Measurements from ENCODE around the gene GLB1L3.
"Not testable (repeated sequence)": the region's sequence is repeated elsewhere in the genome, so short reads cannot be mapped to it uniquely, and the experiment has no call there.

The GLB1L3 gene

DNA sequence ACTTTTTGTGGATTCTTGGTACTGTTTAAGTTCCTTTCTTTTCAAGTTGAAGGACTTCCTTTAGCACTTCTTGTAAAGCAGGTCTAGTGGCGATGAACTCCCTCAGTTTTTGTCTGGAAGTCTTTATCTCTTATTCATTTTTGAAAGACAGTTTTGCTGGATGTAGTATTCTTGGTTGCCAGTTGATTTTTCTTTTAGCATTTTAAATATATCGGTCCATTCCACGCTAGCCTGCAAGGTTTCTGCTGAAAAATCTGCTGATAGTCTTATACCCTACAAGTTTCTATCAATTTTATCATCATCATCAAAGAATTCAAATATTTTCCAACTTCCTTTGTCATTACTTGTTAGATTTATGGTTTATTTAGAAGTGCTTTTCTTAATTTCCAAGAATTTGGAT, 40.9 kb downstream of the GLB1L3 start:
- DNase-seq = no peak

DNA sequence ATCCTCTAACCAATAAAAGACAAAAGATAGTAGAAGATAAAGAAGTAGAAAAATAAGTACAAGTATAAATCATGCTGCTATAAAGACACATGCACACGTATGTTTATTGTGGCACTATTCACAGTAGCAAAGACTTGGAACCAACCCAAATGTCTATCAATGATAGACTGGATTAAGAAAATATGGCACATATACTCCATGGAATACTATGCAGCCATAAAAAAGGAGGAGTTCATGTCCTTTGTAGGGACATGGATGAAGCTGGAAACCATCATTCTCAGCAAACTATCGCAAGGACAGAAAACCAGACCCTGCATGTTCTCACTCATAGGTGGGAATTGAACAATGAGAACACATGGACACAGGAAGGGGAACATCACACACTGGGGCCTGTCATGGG, 45.2 kb downstream of the GLB1L3 start:
- not testable (repeated sequence) for DNase-seq

DNA sequence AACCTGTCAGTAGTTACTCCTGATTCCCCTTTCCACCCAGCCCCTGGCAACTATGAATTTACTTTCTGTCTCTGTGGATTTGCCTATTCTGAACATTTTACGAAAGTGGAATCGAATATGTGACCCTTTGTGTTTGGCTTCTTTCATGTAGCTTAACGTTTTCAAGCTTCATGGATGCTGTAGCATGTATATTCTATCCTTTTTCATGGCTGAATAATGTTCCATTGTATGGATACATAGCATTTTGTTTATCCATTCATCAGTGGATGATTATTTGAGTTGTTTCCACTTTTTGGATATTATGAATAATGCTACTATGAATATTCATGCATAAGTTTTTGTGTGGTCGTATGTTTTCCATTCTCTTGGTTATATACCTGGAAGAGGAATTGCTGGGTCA, 46.4 kb downstream of the GLB1L3 start:
- no peak for DNase-seq

DNA sequence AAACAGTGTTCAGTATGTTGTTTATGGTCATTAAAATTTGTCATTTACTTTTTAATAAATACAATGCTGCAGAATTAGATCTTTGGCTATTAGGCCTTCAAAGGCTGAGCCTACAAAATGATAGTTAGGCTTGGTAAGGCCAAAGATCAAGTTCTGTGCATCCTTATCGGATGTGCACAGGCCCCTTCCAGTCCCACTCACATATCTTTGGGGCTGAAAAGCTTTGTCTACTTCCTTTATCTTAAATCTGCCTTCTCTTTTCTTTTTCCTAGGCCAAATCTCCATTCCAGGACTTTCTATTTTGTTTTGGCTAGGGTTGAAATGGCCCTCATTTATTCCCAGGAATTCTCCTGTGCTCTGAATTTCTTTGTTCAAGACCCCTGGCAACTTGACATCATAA, 52.3 kb downstream of the GLB1L3 start:
- no peak for DNase-seq

DNA sequence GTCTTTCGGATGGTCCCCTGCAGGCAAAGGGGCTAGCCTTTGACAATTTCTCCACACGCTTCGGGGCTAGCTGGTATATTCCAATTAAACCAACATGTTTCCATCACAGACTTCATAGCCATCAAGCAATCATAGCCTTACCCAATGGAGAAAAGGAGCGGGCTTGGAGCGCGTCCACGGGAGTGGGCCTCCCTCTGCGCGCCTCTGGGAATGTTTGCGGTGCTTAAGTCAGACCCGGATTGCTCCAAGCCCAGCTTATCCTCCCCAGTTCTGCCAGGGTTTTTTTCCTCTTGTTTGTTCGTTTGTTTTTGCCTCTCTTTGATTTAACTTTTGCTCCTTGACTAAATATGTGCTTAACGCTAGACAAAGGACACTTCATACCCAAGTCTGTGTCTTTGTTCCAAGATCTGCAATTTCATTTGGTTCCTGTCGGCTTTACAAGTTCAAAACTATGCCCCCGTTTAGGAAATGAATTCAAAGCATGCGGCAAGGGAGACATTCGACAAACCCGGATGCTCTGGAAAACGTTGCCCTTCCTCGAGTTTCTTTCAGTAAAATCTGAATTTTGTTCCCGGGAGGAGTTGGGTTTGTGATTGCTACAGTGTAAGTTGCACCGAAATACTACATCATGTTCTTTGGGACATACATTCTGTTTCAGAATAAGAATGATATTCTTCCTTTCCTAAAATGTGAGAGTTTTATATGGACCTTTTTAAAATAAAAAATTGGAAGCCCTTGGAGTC, 54.6 kb downstream of the GLB1L3 start:
- DNase-seq = no peak

DNA sequence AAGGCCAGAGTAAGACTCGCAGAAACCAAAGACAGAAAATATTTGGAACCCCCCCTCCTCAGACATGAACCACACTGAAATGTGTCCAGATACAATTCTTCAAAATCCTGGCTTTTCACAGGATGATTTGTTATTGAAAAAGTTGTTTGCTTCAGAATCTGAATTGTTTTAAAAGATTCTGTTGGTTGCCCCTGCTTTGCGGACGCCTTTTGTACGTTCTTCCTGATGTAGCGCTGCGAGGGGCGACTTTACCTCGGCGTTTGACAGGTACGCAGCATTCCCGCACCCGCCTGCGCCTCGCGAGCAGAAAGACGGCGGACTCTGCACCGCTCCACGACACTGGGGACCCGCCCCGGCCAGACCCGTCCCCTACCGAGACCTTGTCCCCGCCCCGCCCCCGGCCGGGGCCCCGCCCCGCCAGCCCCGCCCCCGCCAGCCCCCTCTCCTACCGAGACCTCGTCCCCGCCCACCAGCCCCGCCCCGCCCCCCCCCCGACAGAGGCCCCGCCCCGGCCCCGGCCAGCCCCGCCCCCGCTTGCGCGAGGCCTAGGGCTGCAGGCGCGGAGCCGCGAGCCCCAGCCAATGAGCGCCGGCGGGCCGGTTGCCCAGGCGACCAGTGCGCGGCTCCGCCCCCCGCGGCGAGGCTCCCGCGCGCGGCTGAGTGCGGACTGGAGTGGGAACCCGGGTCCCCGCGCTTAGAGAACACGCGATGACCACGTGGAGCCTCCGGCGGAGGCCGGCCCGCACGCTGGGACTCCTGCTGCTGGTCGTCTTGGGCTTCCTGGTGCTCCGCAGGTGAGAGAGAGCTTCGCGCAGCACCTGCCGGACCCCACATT, 55.4 kb downstream of the GLB1L3 start, which contains the start of gene GLB1L2:
GLB1L2 (plus strand) TSS at position 635 of the 835 bp plus-strand sequence; CDS start at position 709, 74 bp downstream.
- DNase-seq = peak; percentile 90

DNA sequence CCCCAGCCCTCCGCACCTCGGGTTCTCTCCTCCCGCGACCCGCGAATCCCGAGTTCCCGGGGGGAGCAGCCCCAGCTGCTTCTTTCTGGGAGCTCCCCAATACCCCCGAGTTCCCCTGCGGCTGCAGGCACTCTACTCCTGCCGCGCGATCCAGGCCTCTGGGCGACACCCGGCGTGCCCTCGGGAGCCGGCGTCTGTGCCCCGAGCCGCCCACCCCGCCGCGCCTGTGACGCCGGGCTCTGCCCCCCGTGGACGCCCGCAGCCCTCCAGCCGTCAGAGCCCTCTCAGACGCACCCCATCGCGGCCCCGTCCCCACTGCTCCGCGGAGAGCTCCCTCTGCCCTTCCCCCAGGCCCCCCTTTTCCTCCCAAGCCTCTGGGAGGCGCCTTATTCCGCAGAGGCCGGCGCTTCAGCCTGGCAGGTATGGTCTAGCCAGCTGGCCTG, 56.0 kb downstream of the GLB1L3 start:
- no peak for DNase-seq

DNA sequence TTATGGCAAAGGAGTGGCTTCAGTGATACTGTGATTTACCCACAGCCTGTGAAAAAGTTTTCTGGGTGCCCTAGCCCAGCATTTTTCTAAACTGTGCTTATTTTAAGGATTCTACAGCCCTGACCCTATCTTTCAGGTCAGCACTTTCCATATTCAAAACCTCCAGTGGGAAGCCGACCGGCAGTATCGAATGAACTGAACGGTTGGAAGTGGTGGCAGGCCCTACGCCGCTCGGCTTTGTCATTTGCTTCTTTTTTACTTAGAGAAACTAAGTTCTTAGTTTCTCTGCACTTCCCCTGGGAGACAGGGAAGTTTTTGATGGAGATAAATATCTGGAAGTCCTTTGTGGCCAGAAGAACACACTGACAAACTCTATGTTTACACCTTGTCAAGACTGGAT, 56.6 kb downstream of the GLB1L3 start:
- DNase-seq = no peak

DNA sequence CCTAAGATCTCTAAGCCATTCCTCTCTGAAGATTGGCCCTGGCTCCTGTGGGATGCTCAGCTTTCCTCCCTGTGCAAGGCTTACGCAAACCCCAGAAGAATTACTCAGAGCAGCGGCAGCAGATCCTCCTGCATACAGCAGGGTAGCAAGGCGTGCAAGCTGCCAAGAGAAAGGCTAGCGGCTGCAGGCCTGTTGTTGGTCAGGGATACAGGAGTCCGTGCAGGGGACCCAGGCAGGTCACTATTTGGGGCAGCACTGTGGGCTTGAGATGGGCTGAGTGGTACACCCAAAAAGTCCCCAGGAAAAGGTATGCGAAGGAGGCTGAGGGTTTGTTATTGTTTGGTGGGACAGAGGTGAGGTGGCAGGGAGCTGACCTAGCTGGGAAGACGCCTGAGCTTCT, 57.1 kb downstream of the GLB1L3 start:
- DNase-seq = no peak

DNA sequence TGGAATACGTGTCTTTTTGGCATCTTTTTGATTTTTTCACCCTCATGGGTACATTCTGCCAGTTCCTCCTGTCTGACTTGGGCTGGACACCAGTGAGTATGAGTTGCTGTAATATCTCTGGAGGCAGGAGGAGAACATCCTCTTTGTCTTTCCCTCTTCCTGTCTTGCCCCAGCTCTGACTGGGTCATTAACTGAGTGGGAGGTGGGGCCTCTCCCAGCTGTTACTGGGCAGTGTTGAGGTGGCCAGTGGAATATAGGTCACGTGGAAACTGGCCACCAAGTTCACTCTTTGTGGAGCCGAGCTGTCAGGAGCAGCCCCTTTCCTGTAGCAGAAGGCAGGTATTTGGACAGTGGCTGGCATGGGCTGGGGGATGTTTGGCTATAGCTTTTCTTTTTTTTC, 57.8 kb downstream of the GLB1L3 start:
- DNase-seq = no peak

DNA sequence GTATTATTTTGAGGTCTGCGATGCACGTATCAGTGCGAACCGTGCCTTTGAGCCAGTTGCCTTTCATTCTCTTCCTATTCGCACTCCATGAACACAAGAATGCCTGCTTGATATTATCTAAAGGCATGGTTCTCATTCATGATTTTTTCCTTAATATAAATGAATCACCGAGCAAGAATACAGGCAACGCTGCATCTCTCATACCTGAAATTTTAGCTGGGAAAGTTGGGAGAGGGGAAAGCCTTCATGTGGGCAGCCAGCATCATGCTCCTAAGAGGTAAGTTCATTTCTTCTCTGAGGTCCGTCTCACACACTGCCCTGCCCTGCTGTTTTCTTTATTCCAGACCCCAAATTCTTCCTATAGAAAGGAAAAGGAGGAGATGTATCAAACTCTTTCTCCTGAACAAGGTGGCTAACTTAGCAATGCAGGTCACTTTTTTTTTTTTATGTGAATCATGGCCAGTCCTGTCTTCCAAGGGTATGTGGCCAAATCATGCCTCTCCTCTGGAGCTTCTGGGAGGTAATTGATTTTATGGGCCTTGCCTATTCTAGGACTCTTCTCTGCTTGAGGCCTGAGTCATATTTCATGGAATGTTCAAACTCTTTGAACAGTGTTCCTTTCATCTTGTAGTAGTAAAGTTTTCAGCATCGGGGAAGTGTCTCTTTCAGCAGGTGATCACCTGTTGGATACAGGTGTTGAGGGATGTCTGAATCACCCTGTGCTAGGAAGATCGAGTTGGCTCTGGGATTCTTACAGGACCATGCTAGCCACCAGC, 58.8 kb downstream of the GLB1L3 start:
- DNase-seq = no peak

DNA sequence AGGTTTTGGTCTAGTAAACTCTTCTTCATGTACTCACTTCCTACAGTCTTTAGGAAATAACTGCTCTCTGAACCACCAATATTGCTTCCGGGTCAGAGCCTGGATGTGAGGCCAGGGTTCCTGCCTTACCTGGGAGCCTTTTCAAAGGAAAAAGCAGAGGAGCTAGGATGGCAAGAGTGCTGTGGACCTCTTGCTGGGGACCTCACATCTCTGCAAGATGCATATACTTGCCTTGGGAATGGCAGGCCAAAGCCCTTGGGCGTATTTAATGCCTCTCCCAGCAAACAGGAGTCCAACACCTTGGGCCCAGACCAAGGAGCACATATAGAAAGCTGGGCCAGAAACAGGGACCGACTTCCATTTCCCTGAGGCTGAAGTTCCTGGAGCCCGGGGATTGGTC, 60.9 kb downstream of the GLB1L3 start:
- no peak for DNase-seq

DNA sequence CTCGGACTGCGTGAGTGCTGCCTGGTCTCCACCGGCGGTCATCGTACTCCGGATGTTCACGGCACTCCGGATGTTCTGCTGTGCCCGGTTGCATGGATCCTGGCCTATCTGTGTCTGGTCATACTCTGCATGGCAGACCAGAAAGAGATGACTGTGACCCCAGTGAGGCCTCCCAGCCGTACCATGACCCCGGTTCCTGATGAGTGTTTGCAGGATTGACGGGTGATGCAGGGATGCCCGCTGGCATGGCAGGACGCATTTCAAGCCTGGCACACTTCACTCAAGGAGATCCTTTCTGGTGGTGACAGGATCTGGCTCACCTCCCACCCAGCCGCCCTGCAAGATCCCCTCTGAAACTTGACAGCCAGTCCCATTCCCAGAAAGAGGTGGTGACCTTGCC, 61.9 kb downstream of the GLB1L3 start:
- no peak for DNase-seq

DNA sequence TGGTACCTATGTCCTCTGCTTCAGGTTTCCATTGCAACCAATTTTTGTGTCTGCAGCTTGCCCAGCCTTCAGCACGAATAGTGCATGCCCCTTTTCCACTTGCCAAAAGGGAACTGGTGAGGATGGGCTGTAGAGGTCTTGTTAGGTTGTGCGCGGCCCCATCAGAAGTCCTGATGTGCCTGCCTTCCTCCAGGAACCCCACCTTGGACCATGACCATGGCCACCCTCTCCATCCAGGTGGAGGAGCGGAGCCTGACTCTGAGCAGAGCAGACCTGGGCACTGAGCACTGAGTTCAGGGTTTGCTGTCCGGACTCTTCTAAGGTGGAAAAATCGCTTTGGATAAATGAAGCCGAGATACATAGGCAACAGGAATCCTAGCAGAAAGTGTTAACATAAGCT, 62.5 kb downstream of the GLB1L3 start:
- DNase-seq = no peak

DNA sequence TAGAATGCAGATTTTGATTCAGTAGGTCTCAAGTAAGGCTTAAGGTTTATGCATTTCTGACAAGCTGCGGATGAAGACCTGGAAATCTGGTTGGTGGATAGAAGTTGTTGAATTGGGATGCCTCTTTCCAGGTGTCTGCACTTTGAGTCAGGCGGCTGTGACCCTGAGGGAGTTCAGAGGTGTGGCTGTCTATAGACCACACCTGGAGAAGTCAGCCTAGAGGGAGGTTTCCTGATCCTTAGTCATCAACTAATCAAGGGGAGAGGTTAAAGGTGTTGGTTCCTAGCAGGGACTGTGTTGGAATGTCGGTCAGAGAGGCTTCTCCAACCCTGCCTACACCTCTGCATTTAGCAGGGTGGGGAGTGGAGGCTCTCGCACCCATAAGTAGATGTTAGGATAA, 63.6 kb downstream of the GLB1L3 start:
- DNase-seq = no peak

DNA sequence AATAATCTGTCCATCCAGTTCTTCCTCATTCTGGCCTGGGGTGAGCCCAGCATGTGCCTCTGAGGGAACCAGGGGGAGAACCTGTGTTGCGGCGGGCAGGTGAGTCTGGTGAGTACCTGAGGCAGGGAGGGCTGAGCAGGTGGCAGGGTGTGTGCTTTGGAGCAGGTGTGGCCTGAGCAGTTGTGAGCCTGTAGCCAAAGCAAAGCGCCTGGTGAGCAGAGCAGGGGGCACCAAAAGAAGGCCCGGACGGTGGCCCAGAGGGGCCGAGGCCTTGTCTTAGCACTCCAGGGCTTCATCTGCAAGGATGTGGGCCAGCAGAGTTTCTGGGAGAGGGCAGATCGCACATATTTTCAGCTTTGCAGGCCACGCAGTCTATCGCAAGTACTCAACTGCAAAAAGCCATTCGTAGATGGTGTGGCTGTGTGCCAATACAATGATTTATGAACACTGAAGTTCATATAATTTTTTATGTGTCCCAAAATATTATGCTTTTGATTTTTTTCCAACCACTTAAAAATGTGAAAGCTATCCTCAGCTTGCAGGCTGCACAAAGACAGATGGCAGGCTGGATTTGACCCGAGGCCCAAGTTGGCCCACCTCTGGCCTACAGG, 64.3 kb downstream of the GLB1L3 start:
- DNase-seq = no peak

DNA sequence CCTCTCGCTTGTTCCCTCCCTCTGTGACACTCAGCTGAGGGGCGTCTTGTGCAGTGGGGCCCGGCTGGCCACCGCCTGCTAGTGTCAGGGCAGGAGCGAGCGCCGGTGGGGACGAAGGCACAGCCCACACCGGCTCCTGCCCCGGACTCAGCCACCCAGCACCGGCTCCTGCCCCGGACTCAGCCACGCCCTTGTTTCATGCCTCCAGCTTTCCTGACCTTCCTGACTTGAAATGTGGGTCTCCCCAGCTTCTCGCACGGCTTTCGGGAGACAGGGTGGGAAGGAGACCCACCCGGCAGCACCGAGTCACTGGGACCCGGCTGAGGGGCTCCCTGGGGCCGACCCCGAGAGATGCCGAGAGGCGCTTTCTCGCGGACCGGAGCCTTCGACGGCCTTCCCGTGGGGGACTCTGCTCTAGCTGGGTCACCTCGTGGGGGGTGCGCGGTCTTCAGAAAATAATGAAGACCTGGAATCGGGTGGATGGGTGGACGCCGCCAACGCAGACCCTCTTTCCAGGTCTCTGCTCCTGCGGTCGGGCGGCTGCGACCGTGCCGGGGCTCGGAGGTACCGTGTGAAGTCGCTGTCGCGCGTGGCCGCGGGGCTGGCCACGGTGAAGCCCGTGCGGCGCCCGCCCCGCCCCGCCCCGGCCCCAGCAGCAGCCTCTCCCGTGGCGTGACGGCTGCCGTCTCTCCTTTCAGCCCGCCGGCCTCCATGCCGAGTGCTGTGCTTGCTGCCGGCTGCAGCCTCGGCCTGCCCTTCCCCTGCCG, 65.8 kb downstream of the GLB1L3 start:
- DNase-seq = no peak

DNA sequence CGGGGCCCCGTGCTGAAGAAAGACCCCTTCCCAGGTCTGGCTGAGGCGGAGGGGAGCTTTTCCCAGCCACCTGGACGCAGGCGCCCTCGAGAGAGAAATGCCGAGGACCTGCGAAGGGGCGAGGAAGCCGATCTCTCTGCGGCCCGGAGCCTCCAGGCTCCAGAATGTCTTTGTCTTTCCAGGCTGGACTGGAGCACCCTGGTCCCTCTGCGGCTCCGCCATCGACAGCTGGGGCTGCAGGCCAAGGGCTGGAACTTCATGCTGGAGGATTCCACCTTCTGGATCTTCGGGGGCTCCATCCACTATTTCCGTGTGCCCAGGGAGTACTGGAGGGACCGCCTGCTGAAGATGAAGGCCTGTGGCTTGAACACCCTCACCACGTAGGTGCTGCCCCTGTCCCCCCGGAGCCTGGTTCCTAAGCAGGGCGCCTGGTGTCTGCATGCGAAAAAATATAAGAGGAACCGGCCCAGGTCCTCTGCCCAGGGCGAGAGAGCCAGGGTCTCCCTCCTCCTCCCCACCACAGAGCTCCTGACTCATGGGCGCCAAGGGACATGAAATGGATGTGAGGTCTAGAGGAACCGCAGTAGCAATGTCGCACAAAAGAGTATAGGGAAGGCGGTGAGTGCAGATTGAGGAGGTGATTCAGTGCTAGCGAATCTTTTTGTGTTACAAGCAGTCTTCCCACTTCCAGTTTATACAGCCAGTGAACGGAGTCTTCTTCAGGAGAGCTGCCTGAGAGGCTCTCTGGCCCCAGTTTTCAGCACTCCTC, 66.6 kb downstream of the GLB1L3 start:
- DNase-seq = no peak

DNA sequence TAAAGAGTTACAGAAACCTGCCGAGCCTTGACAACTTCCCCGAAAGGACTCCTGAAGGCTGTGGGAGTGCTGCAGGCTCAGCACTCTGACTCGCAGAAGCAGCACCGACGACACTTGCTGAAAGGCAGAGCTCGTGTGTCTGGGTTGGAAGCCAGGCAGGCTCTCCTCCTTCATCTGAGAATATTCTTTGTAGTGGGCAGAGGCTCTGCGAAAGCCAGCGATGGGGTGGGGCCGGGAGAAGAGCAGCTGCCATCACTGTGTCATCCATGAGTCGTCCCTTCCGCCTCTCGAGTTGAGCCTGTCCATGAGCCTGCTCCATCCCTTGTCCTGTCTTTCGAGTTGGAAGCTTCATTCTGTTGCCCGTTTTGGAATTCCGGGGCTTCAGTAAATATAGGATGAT, 67.5 kb downstream of the GLB1L3 start:
- no peak for DNase-seq

DNA sequence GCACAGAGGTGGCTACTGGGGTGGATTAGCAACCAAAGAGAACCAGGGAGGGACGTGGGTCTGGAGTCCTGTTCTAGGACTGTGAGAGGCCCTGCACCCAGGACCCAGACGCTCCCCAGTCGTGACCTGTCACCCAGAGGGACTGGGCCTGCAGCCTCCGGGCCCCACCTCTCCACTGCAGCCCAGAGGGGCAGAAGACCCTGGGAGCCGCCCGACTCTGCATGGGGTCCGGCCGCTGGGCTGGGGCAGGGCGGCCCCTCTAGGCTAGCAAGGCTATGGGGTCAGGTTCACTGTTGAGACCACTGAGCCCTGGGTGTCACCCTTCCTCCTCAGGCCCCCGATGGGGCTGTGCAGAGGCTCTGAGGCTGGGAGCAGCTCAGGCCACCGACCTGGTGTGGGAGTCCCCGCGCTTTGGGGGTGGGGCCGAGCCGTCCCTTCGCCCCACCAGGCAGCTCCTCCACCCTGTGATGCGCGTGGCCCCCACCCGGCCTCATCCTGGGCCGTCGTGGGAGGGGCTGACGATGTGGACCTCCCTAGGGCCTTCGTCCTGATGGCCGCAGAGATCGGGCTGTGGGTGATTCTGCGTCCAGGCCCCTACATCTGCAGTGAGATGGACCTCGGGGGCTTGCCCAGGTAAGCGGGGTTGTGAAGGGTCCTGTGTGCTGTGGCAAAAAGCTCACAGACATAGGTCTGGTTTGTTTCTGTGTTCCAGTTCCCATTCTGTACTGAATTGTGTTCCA, 68.5 kb downstream of the GLB1L3 start:
- not testable (repeated sequence) for DNase-seq
